A673 (cell line): ENCODE data around the gene KHDC1L. TPM values are rescaled to one million over a fixed set of nuclear protein-coding genes. Genes with fewer than 3 reads are reported as not detected.
"Not testable (repeated sequence)": the region's sequence is repeated elsewhere in the genome, so short reads cannot be mapped to it uniquely, and the experiment has no call there.

Source experiments
- BruUV-seq: library from RNA; stranded (reverse); fragments of 400-500 nt; replicated peaks from 2 replicates; lab custom pipeline; 2021; lab: Mats Ljungman, UMichigan
- CTCF ChIA-PET: fragments of 300-600 bp; sonication (Branson Sonifier 250); formaldehyde crosslinking; loops from one replicate; lab custom pipeline; 2022; ENCODE audit warnings: antibody characterized with exemption; lab: Charles Lee
- POLR2A ChIA-PET: fragments of 300-600 bp; sonication (Branson Sonifier 250); formaldehyde crosslinking; loops from one replicate; lab custom pipeline; 2022; ENCODE audit warnings: antibody characterized with exemption; ENCODE audit not compliant: low non-redundant PET; lab: Charles Lee
- DNase-seq: peaks from one replicate; pipeline ENCODE4 v3.0.0-alpha.2; 2015; ENCODE audit warnings: low spot score
- H3K27ac ChIP-seq: fragments of 200-600 bp; sonication (generic); 2 replicates; pipeline ENCODE4 v1.5.1; 2016; ENCODE audit warnings: mixed run types, low read depth, mild to moderate bottlenecking, mixed read lengths, antibody characterized with exemption, low read length; ENCODE audit not compliant: poor library complexity, severe bottlenecking
- H3K27me3 ChIP-seq: fragments of 200-600 bp; sonication (generic); replicated peaks from 2 replicates; pipeline ENCODE4 v1.6.1; 2017; ENCODE audit warnings: mixed run types, low read depth, mild to moderate bottlenecking, mixed read lengths, antibody characterized with exemption, low read length; ENCODE audit not compliant: insufficient read depth, poor library complexity
- H3K36me3 ChIP-seq: fragments of 200-600 bp; sonication (generic); 2 replicates; pipeline ENCODE4 v1.6.1; 2016; ENCODE audit warnings: mixed run types, mild to moderate bottlenecking, mixed read lengths, antibody characterized with exemption, low read length; ENCODE audit not compliant: insufficient read depth, poor library complexity, severe bottlenecking
- H3K4me1 ChIP-seq: fragments of 200-600 bp; sonication (generic); 2 replicates; pipeline ENCODE4 v1.6.1; 2017; ENCODE audit warnings: mixed run types, mild to moderate bottlenecking, mixed read lengths, antibody characterized with exemption, low read length; ENCODE audit not compliant: insufficient read depth, poor library complexity, severe bottlenecking
- H3K4me3 ChIP-seq: fragments of 200-600 bp; sonication (generic); 2 replicates; pipeline ENCODE4 v1.5.1; 2016; ENCODE audit warnings: low read depth, mixed run types, mild to moderate bottlenecking, mixed read lengths, low read length; ENCODE audit not compliant: poor library complexity, severe bottlenecking
- H3K9me3 ChIP-seq: fragments of 200-600 bp; sonication (generic); 2 replicates; pipeline ENCODE4 v1.6.1; 2016; ENCODE audit warnings: mixed run types, low read depth, mild to moderate bottlenecking, mixed read lengths, antibody characterized with exemption, low read length; ENCODE audit not compliant: poor library complexity, severe bottlenecking
- CTCF ChIP-seq: fragments of 300-800, 200-600 bp; sonication (generic); conservative IDR thresholded peaks from 2 replicates; pipeline ENCODE4 v1.5.1; 2017; ENCODE audit warnings: low read depth, mild to moderate bottlenecking, antibody characterized with exemption, low read length, moderate library complexity, mixed read lengths
- EZH2 ChIP-seq: fragments of 200-600 bp; sonication (generic); IDR thresholded peaks from 2 replicates; pipeline ENCODE4 v1.6.1; 2017; ENCODE audit warnings: borderline replicate concordance, low read depth, mild to moderate bottlenecking, mixed read lengths, antibody characterized with exemption, low read length; ENCODE audit not compliant: poor library complexity, severe bottlenecking
- intact Hi-C: fragments of 100-400 bp; cut with micrococcal nuclease; formaldehyde crosslinking; loops from one replicate; pipeline ENCODE4 v1.10.0; 2022; ENCODE audit not compliant: unreplicated experiment
- total RNA-seq: library from RNA; stranded (reverse); gene quantifications from 2 replicates; pipeline ENCODE4 v1.2.3, GENCODE V29; 2021

KHDC1L gene
- total RNA-seq, 1 experiment from 2014 or later = not detected

- ChIA-PET CTCF (no interaction called here), POLR2A (interaction anchor here (0.7 kb wide), 1 partner anchor 160 kb away, joined by 5 read pairs; no protein-coding TSS in a partner anchor)
- peak overlapping the region; percentile 60 for H3K27ac ChIP-seq
- H3K27me3 ChIP-seq = no peaks in the 10 kb centered on the region
- BruUV-seq = no TSS peak
- H3K4me3 ChIP-seq = peak overlapping the region; percentile 64
- no peaks in the 10 kb centered on the region for H3K36me3 ChIP-seq
- no peaks in the 10 kb centered on the region for H3K9me3 ChIP-seq
- no peak for TF ChIP-seq CTCF
- no peak for TF ChIP-seq EZH2
- DNase-seq = peak; percentile 14
- H3K4me1 ChIP-seq = peaks cover 8% of the 10 kb centered on the region
- intact Hi-C loops = no loop called here
Observed at GRCh38 chr6:73263570-73263909, 38.2 kb upstream of the KHDC1L start.

- Histone ChIP-seq H3K36me3 (no peaks in the 10 kb centered on the region), H3K9me3 (no peaks in the 10 kb centered on the region), H3K27ac (peak within 1 kb of the TSS; percentile 60), H3K27me3 (no peaks in the 10 kb centered on the region), H3K4me3 (peak within 1 kb of the TSS; percentile 64), H3K4me1 (peaks cover 8% of the 10 kb centered on the region)
- DNase-seq = peak; percentile 80
- ChIA-PET POLR2A (interaction anchor here (0.7 kb wide), 1 partner anchor 159 kb away, joined by 5 read pairs; no protein-coding TSS in a partner anchor), CTCF (no interaction called here)
- intact Hi-C loops = no loop called here
- TF ChIP-seq EZH2 = no peak
- 0 out of 2 replicates have a peak, but pooled peaks have one; percentile 19 for TF ChIP-seq CTCF
- BruUV-seq = no TSS peak
Observed at GRCh38 chr6:73262671-73263569, 37.6 kb upstream of the KHDC1L start, which contains the start of gene KHDC1. Gene KHDC1, minus strand, starts transcription at chr6:73263196. Its CDS starts 20,679 bp downstream, at chr6:73242517.

GRCh38 chr6:73258721-73259120, 33.4 kb upstream of the KHDC1L start:
- Histone ChIP-seq H3K27me3 (no peaks in the 10 kb centered on the region), H3K27ac (no peak overlapping the region), H3K4me1 (peaks cover 6% of the 10 kb centered on the region), H3K9me3 (no peaks in the 10 kb centered on the region), H3K36me3 (no peaks in the 10 kb centered on the region), H3K4me3 (no peak overlapping the region)
- BruUV-seq = no TSS peak
- intact Hi-C loops = no loop called here
- DNase-seq = no peak
- TF ChIP-seq CTCF (no peak), EZH2 (no peak)
- CTCF ChIA-PET = no interaction called here
- POLR2A ChIA-PET = no interaction called here

GRCh38 chr6:73254323-73254722, 29.0 kb upstream of the KHDC1L start:
- intact Hi-C loops, H3K27me3 ChIP-seq, POLR2A ChIA-PET, H3K4me1 ChIP-seq, H3K9me3 ChIP-seq, H3K36me3 ChIP-seq, DNase-seq, CTCF ChIA-PET, H3K4me3 ChIP-seq, H3K27ac ChIP-seq, BruUV-seq: not testable (repeated sequence)
